ENCODE results near the gene BTD.
A peak's percentile ranks its signal among the peaks of the same experiment; 100 is the strongest.

BTD gene

DNA sequence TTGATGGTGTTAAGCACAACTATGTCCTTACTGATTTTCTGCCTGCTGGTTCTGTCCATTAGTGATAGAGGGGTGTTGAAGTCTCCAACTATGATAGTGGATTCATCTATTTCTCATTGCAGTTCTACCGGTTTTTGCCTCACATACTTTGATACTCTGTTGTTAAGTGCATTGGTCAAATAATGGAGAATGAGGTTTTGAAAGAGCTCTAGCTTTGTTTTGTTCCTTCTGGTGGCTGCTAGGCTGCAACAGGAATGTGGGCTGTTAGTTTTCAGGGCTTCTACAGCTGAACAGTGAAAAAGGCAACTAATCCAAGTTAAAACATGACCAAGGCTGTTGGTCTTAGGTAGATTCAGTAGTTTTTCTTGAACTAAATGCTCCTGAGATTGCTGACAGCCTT, 62.6 kb downstream of the BTD start:
- DNase-seq (ENCODE audit: low spot score), result no peak

DNA sequence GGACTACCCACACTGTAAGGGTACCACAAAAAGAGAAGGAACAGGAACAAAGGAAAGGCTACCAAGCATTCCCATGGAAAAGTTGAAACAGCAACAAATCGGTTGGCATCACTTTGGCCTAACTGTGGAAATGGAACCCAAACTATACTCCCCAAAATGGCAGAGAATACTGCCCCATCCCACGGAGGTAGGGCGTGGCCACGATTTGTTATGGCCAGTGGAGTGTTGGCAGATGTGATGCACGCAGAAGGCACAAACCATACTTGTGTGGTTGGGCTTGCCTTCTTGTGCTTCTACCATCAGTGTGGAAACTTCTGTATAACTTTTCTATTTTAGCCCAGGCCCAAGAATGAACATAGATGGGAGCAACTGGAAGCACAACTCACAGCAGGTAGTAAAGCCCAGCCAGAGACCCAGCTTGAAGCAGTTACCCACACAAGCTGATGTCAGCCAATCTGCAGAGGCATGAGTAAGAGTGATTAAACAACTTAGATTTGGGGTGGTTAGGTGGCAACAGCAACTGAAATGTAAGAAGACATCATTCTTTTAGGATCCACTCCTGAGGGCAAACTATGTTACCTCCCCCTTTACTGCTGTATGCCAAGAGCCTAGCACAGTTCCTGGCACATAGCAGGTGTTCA, 64.1 kb downstream of the BTD start:
- DNase-seq (ENCODE audit: low spot score), result no peak

DNA sequence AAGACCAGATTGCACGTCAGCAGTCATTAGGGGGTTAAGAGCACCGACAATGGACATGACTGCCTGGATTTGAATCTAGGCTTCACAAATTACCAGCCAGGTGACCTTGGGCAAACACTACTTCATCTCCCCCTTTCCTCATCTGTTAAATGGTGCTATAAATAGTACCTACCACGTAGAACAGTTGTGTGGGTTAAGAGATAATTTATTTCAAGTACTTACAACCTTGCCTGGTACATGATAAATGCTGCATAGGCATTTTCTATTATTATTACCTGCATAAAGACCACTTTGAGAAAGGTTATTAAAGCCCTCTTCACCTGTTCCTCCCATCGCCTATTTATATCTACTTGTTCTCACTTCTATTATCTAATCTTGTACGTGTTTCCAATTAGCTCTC, 64.7 kb downstream of the BTD start:
- DNase-seq (ENCODE audit: low spot score), result no peak

DNA sequence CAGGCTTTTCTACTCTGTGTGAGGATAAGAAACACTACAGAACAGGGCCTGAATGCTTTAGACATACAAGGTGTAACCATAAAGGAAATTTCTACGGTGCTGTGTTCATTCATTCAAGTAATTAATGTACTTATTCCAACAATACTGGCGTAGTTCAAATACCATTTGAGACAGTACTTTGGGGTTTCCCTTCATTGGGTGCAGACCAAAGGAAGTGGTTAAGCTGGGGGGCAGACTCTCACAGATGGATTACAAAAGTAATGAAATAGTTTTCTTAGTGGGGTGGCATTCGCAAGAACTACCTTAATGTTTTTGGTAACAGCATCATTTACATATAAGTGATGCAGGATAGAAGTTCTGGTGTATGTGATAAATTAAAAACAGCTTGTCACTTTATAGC, 65.9 kb downstream of the BTD start:
- no peak for DNase-seq (ENCODE audit: low spot score)

DNA sequence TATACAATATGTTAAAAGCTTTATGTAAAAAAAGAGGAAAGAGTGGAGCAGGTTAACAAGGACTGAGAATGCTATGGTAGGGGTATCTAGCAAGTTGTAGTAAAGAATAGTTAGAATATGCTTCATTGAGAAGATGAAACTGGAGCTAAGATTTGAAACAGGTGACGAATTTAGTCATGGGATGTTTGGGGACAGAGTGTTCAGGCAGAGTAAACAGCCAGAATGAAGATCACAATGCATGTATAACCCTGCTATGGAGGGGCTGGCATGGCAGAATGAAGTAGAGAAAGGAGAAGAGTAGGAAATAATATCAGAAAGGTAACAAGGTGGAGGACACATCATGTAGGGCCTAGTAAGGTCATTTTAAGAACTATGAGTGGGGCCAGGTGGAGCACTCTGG, 72.0 kb downstream of the BTD start:
- DNase-seq (ENCODE audit: low spot score), result no peak

DNA sequence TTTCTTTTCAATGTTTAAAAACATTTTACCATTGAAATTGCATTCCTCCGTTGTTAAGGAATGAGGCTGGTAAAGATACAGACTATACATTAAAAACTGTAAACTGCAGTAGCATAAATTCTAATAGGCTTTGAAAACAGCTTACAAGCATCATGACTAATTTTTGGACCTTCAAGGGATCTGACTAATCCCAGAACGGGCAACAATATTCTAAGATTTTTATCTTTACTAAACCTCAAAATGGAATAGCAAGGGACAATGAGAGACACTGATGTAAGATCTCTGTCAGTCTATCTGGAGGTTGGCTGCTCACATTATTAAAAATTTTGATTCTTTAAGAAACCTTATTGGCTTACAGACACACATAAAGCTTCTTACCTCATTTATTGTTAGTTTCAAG, 74.7 kb downstream of the BTD start:
- no peak for DNase-seq (ENCODE audit: low spot score)

DNA sequence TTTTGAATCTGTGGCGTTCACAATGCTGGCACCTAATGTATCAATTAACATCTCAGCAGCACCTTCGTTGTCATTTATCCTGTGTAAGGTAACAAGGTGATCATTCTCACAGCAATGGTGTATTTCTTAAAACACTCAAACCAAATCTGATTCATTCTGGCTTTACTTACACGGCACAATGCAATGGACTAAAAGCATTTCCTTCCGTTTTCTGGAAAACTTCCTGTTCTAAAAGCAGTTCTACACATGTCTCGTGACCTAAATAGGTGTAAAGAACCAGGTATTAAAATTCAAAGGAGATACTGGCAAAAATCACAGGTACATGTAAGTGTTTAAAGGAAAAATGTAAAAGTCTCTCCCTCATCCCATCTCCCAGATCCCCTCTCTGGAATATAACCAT, 77.8 kb downstream of the BTD start:
- no peak for DNase-seq (ENCODE audit: low spot score)

DNA sequence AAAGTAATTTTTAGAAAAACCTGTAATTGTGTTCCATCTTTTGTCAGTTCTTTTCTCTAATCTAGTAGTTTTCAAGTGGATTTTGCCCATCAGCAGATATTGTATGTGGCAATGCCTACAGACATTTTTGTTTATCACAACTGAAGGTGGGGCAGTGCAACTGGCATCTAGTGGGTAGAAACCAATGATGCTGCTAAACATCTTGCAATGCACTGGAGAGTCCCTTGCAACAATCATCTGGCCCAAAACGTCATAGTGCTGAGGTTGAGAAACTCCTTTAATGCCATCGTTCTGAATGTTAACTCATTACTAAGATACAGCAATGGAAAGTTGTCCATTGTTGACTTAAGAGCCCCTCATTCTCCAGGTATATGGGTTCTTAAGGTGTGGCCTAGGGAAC, 80.1 kb downstream of the BTD start:
- no peak for DNase-seq (ENCODE audit: low spot score)

DNA sequence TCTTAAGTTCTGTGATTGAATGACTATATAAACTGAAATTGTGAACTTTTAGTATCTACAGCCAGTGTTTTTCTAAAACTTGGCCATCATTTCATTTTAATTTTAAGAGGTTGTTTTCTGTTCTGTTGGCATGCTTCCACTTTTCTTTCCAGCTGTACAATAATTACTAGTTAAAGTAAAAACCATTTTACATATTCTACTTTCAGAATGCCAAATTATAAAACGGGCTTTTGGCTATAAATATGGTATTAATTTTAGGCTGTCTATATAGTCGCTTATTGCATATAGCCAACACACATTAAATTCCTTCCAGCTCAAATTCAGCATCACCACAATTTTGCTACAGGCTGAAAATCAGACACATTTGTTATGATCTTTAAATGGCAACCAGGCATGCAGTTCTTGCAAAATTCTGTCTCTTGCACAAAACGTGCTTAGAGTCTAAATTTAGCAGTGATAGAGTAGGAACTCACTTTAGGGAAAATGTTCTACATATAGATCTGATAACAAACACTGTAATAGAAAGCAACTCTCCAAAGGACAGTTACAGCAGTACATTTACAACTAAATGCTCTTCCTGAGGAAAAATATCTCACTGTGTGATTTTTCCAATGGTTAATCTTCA, 81.1 kb downstream of the BTD start:
- no peak for DNase-seq (ENCODE audit: low spot score)

DNA sequence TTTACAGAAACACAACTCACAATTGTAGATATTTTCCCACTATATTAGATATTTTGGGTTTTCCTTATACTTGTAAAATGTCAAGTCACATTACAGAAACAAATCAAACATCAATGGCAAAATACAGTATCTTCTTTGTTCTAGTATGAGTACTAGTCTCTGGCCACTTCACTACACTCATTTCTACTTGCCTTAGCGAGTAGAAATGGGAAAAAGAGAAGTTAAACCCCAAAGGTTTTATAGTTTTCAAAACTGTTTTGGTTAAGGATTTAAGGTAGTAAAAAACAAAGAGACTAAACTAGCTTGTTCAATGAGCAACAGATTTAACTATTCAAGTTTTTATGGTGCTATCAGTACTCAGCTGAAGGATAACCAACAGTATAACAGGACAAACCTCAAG, 81.7 kb downstream of the BTD start:
- no peak for DNase-seq (ENCODE audit: low spot score)

DNA sequence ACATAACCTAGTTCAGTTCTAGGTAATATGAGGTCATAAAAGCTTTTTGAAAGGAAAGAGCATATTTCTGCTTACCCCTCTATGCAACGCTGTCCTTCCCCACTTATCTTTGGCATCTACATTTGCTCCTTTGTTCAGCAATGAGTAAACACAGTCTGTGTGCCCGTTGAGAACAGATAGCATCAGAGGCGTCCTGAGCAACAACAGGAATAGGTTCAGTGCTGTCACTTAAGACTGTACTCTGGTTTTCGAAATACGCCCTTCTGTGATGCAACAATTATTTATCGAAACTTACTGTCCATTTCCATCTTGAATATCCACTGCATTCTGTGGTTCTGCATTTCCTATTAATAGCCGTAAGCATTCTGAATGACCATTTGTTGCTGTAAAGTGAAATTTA, 84.4 kb downstream of the BTD start:
- peak; percentile 87 for DNase-seq (ENCODE audit: low spot score)

DNA sequence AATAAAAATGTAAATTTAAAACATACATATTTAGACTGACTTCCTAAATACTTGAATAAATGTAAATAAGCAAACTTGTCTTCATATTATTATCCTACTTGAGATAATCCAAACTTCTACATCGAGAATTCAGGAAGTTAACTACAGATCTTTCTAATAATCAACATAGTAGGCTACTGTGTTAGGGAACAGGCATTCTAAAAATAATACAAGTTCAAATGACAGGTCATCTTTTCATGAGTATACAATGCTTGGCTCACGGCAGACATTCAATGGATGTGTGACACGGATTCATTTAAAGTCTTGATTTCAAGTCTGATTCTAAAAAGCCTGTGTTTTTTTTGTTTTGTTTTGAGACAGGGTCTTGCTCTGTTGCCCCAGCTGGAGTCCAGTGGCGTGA, 88.7 kb downstream of the BTD start:
- DNase-seq (ENCODE audit: low spot score), result no peak

DNA sequence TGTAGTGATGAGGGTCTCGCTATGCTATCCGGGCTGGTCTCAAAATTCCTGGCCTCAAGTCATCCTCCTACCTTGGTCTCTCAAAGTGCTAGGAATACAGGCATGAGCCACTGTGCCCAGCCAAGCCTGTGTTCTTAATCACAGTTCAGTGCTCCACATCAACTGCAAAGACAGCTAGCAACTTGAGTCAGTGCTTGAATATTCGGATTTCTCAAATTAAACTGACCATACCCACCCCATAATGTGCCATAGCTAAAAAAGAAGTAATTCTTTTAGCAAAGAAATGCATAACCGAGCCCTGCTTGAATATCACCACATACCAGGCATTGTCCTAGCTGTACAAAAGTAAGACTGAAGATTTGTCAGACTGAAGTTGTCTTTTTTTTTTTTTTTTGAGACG, 89.2 kb downstream of the BTD start:
- DNase-seq (ENCODE audit: low spot score), result no peak

DNA sequence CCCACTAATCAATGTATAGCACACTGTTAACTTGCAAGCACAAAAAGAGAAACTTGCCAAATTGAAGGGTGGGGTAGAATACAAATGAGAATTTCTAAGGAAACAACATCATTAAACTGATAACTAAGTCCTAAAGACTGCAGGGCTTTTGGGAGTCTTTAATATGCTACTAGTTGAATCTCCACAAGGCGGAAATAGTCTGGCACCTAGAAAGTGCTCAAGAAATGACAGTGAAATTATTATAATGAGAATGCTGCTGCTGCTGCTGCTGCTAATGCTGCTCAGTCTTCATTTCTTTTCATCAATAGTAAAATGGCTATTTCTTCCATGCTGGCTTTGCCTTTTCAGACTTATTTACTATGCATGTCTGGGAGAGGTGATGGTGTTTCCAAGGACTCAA, 91.8 kb downstream of the BTD start:
- no peak for DNase-seq (ENCODE audit: low spot score)

DNA sequence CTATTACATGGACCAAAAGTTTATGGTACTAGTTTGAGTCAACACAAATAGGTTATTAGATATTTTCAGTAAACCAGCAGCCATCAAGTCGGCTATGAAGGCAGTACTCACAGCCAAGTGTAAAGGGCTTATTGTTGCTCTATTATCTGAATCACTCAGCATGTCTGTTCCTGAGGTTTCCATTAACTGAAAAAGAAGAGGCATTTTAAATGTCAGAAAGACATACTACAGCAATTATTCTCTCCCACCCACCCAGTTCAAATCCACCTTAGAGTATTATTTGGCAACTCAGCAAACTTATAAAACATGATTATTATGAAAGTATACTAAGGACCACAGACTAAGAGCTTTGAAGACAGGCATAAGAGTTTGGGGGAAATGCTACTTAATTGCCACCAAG, 93.1 kb downstream of the BTD start:
- no peak for DNase-seq (ENCODE audit: low spot score)

Small RNAs within 50 kb of the gene (small RNA-seq; reads per million reads assigned to genes)
- 0 reads per million in 2 experiments for gene MIR3134
